Measurements from ENCODE around the gene NAT8L.

NAT8L gene

DNA sequence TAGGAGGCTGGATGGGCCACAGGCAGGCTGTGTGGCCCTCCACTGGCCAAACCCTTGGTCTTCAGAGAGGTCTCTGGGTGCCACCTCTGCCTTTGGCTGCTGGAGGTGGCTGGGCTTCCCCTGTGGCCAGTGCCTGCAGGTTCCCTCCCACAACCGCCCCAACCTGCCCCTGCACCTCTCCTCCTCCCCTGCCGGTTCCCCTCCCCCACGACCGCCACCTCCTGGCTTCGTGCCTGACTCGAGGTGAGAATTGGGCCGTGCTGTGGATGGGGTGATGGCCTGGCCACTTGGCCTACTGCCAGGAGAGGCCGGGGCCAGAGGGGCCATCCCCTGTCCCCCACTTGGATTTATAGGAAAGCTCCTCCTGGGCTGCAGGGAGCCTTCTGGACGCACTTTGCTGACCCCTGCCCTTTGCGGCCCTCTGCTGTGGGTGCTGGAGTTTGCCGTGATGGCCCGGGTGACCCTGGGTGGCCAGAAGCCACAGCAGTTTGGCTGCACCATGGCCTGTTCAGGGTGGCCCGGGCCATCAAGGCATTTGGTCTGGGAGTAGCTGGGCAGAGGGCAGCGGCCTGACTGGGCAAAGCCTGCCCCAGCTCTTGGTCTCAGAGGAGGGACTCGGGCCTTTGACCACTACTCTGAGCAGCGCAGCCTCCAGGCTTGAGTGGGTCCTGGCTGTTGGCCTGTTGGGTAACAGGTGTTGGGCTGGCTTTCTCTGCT lies 3.8 kb downstream of the NAT8L start:
- H3K4me3 ChIP-seq (ENCODE audit: insufficient read depth, low read length, poor library complexity, severe bottlenecking): no peak overlapping the region
- no peaks in the 10 kb centered on the region for H3K9me3 ChIP-seq (ENCODE audit: insufficient read depth, low read length)
- no peaks in the 10 kb centered on the region for H3F3A ChIP-seq (ENCODE audit: insufficient read depth)
- H3K4me2 ChIP-seq (ENCODE audit: low read depth, low read length, poor library complexity, severe bottlenecking): no peak overlapping the region
- no peak overlapping the region for H3K27ac ChIP-seq (ENCODE audit: low read depth, low read length)
- H3K9ac ChIP-seq (ENCODE audit: low read length): no peak overlapping the region
- H3K9me2 ChIP-seq (replicated peaks; ENCODE audit: insufficient read depth, low read length): no peaks in the 10 kb centered on the region
- no peaks in the 10 kb centered on the region for H4K20me1 ChIP-seq (ENCODE audit: low read depth, low read length)
- H3K27me3 ChIP-seq (ENCODE audit: low read length): no peaks in the 10 kb centered on the region
- no peak for TF ChIP-seq EZH2phosphoT487 (conservative IDR thresholded peaks at IDR 0.05; ENCODE audit: low read length)
- TF ChIP-seq, protein P1, sequence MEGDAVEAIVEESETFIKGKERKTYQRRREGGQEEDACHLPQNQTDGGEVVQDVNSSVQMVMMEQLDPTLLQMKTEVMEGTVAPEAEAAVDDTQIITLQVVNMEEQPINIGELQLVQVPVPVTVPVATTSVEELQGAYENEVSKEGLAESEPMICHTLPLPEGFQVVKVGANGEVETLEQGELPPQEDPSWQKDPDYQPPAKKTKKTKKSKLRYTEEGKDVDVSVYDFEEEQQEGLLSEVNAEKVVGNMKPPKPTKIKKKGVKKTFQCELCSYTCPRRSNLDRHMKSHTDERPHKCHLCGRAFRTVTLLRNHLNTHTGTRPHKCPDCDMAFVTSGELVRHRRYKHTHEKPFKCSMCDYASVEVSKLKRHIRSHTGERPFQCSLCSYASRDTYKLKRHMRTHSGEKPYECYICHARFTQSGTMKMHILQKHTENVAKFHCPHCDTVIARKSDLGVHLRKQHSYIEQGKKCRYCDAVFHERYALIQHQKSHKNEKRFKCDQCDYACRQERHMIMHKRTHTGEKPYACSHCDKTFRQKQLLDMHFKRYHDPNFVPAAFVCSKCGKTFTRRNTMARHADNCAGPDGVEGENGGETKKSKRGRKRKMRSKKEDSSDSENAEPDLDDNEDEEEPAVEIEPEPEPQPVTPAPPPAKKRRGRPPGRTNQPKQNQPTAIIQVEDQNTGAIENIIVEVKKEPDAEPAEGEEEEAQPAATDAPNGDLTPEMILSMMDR (IDR thresholded peaks at IDR 0.05; ENCODE audit: insufficient read depth, low read length, poor library complexity, severe bottlenecking): no peak
- no peaks in the 10 kb centered on the region for H3K36me3 ChIP-seq (ENCODE audit: low read length)
- no peak overlapping the region for H2AFZ ChIP-seq (ENCODE audit: low read depth, low read length, severe bottlenecking)
- H3K79me2 ChIP-seq (ENCODE audit: insufficient read depth, low read length): no peaks in the 10 kb centered on the region

DNA sequence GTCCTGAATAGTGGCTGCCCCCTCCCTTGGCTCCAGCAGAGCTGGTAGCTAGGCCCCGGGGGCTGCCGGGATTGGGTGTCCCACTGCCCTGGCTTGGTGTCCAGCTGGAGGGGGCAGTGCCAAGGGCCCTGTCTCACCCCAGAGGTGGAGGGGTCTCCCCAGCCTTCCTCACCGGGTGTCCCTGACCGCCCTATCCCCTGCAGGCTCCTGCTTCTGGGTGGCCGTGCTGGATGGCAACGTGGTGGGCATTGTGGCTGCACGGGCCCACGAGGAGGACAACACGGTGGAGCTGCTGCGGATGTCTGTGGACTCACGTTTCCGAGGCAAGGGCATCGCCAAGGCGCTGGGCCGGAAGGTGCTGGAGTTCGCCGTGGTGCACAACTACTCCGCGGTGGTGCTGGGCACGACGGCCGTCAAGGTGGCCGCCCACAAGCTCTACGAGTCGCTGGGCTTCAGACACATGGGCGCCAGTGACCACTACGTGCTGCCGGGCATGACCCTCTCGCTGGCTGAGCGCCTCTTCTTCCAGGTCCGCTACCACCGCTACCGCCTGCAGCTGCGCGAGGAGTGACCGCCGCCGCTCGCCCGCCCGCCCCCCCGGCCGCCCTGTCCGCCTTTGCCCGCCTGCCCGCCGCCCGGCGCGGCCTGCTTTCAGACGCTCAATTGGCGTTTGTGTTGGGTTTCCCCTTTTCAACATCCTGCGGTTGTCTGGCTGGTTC lies 4.6 kb downstream of the NAT8L start:
- no peaks in the 10 kb centered on the region for H3K79me2 ChIP-seq (ENCODE audit: insufficient read depth, low read length)
- H3K9me2 ChIP-seq (replicated peaks; ENCODE audit: insufficient read depth, low read length): no peaks in the 10 kb centered on the region
- H3K4me3 ChIP-seq (ENCODE audit: insufficient read depth, low read length, poor library complexity, severe bottlenecking): no peak overlapping the region
- H3K36me3 ChIP-seq (ENCODE audit: low read length): no peaks in the 10 kb centered on the region
- no peak overlapping the region for H2AFZ ChIP-seq (ENCODE audit: low read depth, low read length, severe bottlenecking)
- no peak overlapping the region for H3K4me2 ChIP-seq (ENCODE audit: low read depth, low read length, poor library complexity, severe bottlenecking)
- no peaks in the 10 kb centered on the region for H3K27me3 ChIP-seq (ENCODE audit: low read length)
- no peaks in the 10 kb centered on the region for H3F3A ChIP-seq (ENCODE audit: insufficient read depth)
- H3K27ac ChIP-seq (ENCODE audit: low read depth, low read length): no peak overlapping the region
- H3K9me3 ChIP-seq (ENCODE audit: insufficient read depth, low read length): no peaks in the 10 kb centered on the region
- H3K9ac ChIP-seq (ENCODE audit: low read length): no peak overlapping the region
- no peak for TF ChIP-seq EZH2phosphoT487 (conservative IDR thresholded peaks at IDR 0.05; ENCODE audit: low read length)
- TF ChIP-seq, protein P1 (IDR thresholded peaks at IDR 0.05; ENCODE audit: insufficient read depth, low read length, poor library complexity, severe bottlenecking): no peak
- no peaks in the 10 kb centered on the region; the same call in 1 of the 2 replicates for H4K20me1 ChIP-seq (ENCODE audit: low read depth, low read length)

DNA sequence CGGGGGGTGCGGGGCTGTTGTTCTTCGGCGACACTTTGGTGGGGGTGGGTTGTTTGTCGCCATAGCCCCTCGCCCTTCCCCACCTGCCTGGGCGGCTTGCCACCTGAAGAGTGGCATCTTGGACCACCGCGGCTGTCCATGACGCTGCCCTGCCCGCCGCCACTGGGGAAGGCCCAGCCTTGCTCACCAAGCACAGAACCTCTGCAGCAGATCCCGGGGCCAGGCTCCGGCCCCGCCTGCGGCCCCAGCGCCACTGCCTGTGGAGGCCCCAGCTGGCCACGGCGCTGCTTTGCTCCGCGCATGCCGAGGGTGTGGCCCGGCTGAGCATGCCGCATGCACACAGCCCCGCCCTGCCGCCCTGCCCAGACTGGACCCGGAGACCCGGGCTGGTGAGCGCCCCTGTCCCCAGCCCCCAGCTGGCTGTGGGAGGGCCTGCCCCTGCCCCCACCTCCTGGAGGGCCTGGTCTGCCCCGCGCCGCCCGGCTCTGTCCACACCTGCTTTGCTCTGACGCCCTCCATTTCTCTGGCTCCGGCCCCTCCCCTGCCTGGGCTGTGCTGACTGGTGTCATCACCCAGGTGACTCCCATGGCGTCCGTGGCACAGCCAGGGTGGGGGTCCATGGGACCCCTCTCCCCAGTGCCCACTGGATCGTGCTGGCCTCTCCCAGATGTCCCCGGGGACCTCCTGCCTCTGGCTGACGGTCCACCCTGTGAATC lies 5.3 kb downstream of the NAT8L start:
- Histone ChIP-seq H3K9me3 (ENCODE audit: insufficient read depth, low read length) (no peaks in the 10 kb centered on the region), H3K4me2 (ENCODE audit: low read depth, low read length, poor library complexity, severe bottlenecking) (no peak overlapping the region), H3F3A (ENCODE audit: insufficient read depth) (no peaks in the 10 kb centered on the region), H3K4me3 (ENCODE audit: insufficient read depth, low read length, poor library complexity, severe bottlenecking) (no peak overlapping the region), H3K36me3 (ENCODE audit: low read length) (no peaks in the 10 kb centered on the region), H4K20me1 (ENCODE audit: low read depth, low read length) (no peaks in the 10 kb centered on the region; the same call in 1 of the 2 replicates), H3K9ac (ENCODE audit: low read length) (no peak overlapping the region), H3K9me2 (replicated peaks; ENCODE audit: insufficient read depth, low read length) (no peaks in the 10 kb centered on the region), H3K79me2 (ENCODE audit: insufficient read depth, low read length) (no peaks in the 10 kb centered on the region), H3K27ac (ENCODE audit: low read depth, low read length) (no peak overlapping the region), H3K27me3 (ENCODE audit: low read length) (no peaks in the 10 kb centered on the region), H2AFZ (ENCODE audit: low read depth, low read length, severe bottlenecking) (no peak overlapping the region)
- no peak for TF ChIP-seq EZH2phosphoT487 (conservative IDR thresholded peaks at IDR 0.05; ENCODE audit: low read length)
- TF ChIP-seq, protein P1 (IDR thresholded peaks at IDR 0.05; ENCODE audit: insufficient read depth, low read length, poor library complexity, severe bottlenecking): no peak

Data from SU-DHL-6 (cell line).